Large intestine (tissue), 3 donors: ENCODE results near the gene NUB1. TPM values are rescaled to one million over a fixed set of nuclear protein-coding genes. Genes with fewer than 3 reads are reported as not detected.
A peak's percentile ranks its signal among the peaks of the same experiment; 100 is the strongest.

ENCODE experiments used
- DNase-seq, 2 donors: peaks; one replicate each; pipeline versions ENCODE4 v3.0.0 to v3.0.0-alpha.2; 2013
- H3K27ac ChIP-seq: one replicate; pipeline ENCODE4 v1.5.1; 2013; ENCODE audit warnings: low read length
- H3K27me3 ChIP-seq: 2 replicates; pipeline ENCODE4 v1.6.1; 2013; ENCODE audit warnings: low read length; ENCODE audit not compliant: control insufficient read depth, insufficient read depth
- H3K36me3 ChIP-seq: 2 replicates; pipeline ENCODE4 v1.6.1; 2013; ENCODE audit warnings: low read length; ENCODE audit not compliant: control insufficient read depth, insufficient read depth
- H3K4me1 ChIP-seq: one replicate; pipeline ENCODE4 v1.6.1; 2013; ENCODE audit warnings: low read length; ENCODE audit not compliant: control insufficient read depth, insufficient read depth
- H3K4me3 ChIP-seq: one replicate; pipeline ENCODE4 v1.5.1; 2013; ENCODE audit warnings: low read length
- H3K9me3 ChIP-seq: one replicate; pipeline ENCODE4 v1.6.1; 2013; ENCODE audit warnings: mild to moderate bottlenecking, low read depth, low read length, moderate library complexity; ENCODE audit not compliant: control insufficient read depth
- WGBS: methylation state at CpG from one replicate; pipeline ENCODE4 v1.1.5; 2013; ENCODE audit warnings: low lambda C conversion rate; ENCODE audit not compliant: insufficient coverage; 5-methylcytosine and 5-hydroxymethylcytosine counted together
- polyA plus RNA-seq: library from polyadenylated mRNA; unstranded; fragments of 120-200 nt; gene quantifications from one replicate; pipeline ENCODE4 v1.2.1, GENCODE V29; 2013

NUB1 gene
- polyA plus RNA-seq, 1 donor = 52.5 TPM

DNA sequence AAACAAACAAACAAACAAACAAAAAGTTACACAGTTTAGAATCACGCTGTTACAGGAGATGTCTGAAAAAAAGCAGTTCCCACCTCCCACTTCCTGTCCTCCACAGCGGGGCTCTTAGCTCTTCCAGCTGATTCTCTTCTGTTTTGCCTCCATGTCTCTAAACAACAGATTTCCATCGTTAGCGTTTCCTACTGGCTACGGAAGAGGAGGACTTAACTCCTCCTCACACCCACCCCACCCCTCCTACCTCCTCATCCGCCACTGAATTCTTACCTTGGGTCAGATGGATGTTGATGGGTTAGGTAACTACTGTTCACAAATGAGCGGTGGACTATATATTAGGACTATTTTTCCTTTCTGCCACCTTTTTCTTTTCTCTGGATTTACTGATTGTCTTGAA is 36.8 kb upstream of the NUB1 start:
- 60% methylated on average over 1 of the region's 7 CpGs for WGBS
- Histone ChIP-seq H3K4me1 (peaks cover 3% of the 10 kb centered on the region), H3K36me3 (no peaks in the 10 kb centered on the region), H3K27me3 (peaks cover 37% of the 10 kb centered on the region), H3K4me3 (no peak overlapping the region), H3K9me3 (no peaks in the 10 kb centered on the region), H3K27ac (no peak overlapping the region)
- DNase-seq = peak in 1 of 2 donors; percentile 27

DNA sequence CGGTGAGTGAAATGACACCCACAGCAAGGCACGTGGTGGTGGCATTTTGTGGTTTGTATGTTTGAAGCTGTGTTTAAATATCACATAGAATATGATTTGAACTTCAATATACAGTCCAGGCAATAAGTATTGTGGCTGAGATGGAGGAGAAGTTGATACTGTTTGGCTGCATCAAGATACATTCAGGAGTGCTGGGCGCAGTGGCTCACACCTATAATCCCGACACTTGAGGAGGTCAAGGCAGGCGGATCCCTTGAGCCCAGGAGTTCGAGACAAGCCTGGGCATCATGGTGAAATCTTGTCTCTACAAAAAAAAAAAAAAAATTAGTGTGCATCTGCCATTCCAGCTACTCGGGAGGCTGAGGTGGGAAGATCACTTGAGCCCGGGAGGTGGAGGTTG is 35.2 kb upstream of the NUB1 start:
- Histone ChIP-seq H3K27ac (no peak overlapping the region), H3K4me1 (peaks cover 3% of the 10 kb centered on the region), H3K36me3 (no peaks in the 10 kb centered on the region), H3K4me3 (no peak overlapping the region), H3K9me3 (peaks cover 3% of the 10 kb centered on the region), H3K27me3 (peaks cover 31% of the 10 kb centered on the region)
- 100% methylated on average over 1 of the region's 8 CpGs for WGBS
- no peak for DNase-seq

DNA sequence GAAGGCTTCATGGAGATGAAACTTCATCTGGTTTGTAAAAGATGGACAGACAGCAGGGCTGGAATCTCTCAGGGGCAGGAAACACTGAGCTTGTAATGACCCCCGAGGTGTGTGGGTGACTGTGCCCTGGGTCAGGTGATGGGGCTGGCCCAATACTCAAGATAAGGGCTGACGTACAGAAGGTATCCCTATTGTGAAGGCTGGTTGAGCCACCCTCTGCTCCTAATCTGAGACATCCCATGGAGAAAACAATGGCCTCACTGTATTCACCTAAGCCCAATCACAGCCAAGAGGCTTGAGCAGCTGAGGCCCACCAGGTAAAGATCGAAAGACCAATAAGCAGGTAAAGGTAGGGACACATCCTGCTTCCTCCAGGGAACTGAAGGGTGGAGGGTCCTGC is 34.8 kb upstream of the NUB1 start:
- Histone ChIP-seq H3K4me3 (no peak overlapping the region), H3K27me3 (peaks cover 26% of the 10 kb centered on the region), H3K4me1 (peaks cover 3% of the 10 kb centered on the region), H3K36me3 (no peaks in the 10 kb centered on the region), H3K9me3 (peaks cover 5% of the 10 kb centered on the region), H3K27ac (no peak overlapping the region)
- no peak for DNase-seq
- no CpG with 5 or more reads among the region's 3 CpGs for WGBS

DNA sequence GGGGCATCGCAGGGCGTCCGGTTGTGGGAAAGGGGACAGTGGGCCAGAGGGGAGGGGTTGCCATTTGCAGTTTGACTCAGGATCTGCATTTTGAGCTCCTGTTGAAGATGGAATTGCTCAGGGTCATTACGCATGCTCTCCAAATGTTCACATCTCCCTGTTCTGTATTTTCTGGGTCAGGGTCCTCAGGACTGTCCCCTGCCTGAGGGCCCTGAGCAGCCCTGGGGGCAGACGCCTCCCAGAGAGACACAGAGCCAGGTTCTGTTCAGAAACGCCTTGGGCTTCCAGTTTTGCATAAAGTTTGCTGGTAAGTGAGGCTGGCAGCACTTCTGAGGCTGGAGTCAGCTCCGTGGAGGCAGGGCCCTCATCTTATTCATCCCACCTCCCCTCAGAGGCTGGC is 34.1 kb upstream of the NUB1 start:
- WGBS = no CpG with 5 or more reads among the region's 7 CpGs
- Histone ChIP-seq H3K4me1 (peaks cover 3% of the 10 kb centered on the region), H3K4me3 (no peak overlapping the region), H3K9me3 (peaks cover 5% of the 10 kb centered on the region), H3K36me3 (no peaks in the 10 kb centered on the region), H3K27ac (no peak overlapping the region), H3K27me3 (peaks cover 20% of the 10 kb centered on the region)
- DNase-seq = no peak

DNA sequence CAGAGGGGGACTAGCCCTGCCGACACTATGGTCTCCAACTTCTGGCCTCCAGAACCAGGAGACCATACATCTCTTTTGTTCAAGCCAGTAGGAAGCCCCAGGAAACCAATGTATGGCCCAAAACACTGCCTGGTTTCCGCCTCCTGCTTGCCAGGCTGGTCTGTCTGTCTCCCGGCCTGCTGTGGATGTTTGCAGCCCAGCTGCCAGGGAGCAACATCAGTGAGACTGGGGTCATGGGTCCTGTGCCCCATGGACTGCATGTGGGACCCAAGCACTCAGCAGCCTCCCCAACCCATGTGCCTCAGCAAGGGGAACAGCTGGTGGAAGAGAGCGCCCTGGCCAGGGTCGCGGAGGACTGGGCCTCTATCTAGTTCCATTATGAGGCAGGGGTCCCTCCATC is 33.4 kb upstream of the NUB1 start:
- no peak overlapping the region for H3K4me3 ChIP-seq
- H3K27me3 ChIP-seq = peaks cover 14% of the 10 kb centered on the region

DNA sequence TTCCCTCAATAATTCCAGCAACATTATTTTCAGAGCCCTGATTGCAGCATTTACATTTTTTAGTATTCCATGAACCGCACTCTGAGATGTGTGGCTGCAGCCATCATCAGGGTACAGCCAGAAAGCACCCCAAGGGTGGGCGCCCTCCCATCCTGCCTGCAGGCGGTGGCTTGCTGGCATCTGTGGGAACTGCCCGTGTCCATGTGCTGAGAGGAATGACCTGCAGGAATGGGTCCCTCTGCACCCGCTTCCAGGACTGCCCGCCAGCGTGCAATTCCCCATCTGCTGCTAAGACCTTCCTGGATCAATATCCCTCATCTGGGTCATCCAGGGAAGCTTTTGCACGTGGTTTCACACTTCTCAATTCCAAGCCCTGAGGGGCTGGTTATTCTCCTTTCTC is 32.8 kb upstream of the NUB1 start:
- no CpG with 5 or more reads among the region's 8 CpGs for WGBS
- H3K36me3 ChIP-seq = no peaks in the 10 kb centered on the region
- H3K27me3 ChIP-seq = peaks cover 10% of the 10 kb centered on the region
- peaks cover under 1% of the 10 kb centered on the region for H3K4me1 ChIP-seq
- no peak overlapping the region for H3K27ac ChIP-seq
- DNase-seq = no peak
- H3K4me3 ChIP-seq = no peak overlapping the region
- H3K9me3 ChIP-seq = peaks cover 10% of the 10 kb centered on the region

More for the DNA sequence above, 33.4 kb upstream of the NUB1 start:
- H3K36me3 ChIP-seq = no peaks in the 10 kb centered on the region
- peaks cover 3% of the 10 kb centered on the region for H3K4me1 ChIP-seq
- no peak overlapping the region for H3K27ac ChIP-seq
- peaks cover 10% of the 10 kb centered on the region for H3K9me3 ChIP-seq
- WGBS = no CpG with 5 or more reads among the region's 6 CpGs
- no peak for DNase-seq

DNA sequence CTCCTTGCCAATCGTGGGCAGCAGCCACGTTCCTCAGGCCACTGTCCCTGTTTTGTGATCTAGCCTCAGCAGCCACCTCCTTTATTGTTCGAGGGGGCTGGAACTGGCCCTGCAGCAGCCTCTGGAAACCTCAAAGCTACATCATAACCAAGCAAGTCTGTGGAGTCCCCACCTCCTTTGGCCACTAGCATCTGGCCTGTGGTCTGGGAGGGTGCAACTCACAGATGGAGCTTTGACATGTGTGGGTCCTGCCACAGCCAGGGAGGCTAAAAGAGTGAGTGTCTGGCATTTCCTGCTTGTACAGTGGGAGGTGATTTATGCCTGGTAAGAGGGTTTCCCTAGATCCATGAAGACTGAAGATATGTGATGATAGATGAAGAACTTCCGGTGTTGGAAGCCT is 32.3 kb upstream of the NUB1 start:
- Histone ChIP-seq H3K36me3 (no peaks in the 10 kb centered on the region), H3K4me1 (no peaks in the 10 kb centered on the region), H3K27ac (no peak overlapping the region), H3K4me3 (no peak overlapping the region), H3K9me3 (peaks cover 10% of the 10 kb centered on the region), H3K27me3 (peaks cover 8% of the 10 kb centered on the region)
- WGBS = no CpG with 5 or more reads among the region's 4 CpGs
- DNase-seq = no peak

DNA sequence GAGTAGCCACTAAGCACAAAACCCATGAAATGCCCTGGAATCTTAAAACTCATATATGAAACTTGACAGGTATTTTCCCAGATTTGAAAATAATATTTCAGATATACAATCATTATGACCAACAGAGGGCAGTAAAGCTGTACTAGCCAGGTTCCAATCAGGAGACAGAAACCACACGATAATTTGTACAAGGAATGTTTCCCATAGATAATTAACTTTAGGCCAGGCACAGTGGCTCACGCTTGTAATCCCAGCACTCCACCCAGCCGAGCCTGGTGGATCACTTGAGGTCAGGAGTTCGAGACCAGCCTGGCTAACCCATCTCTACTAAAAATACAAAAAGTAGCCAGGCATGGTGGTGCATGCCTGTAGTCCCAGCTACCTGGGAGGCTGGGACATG is 31.0 kb upstream of the NUB1 start:
- Histone ChIP-seq H3K36me3 (no peaks in the 10 kb centered on the region), H3K4me3 (no peak overlapping the region), H3K4me1 (no peaks in the 10 kb centered on the region), H3K27ac (no peak overlapping the region), H3K27me3 (peaks cover 3% of the 10 kb centered on the region), H3K9me3 (peaks cover 10% of the 10 kb centered on the region)
- peak in 1 of 2 donors; percentile 13 for DNase-seq
- no CpG with 5 or more reads among the region's 4 CpGs for WGBS

DNA sequence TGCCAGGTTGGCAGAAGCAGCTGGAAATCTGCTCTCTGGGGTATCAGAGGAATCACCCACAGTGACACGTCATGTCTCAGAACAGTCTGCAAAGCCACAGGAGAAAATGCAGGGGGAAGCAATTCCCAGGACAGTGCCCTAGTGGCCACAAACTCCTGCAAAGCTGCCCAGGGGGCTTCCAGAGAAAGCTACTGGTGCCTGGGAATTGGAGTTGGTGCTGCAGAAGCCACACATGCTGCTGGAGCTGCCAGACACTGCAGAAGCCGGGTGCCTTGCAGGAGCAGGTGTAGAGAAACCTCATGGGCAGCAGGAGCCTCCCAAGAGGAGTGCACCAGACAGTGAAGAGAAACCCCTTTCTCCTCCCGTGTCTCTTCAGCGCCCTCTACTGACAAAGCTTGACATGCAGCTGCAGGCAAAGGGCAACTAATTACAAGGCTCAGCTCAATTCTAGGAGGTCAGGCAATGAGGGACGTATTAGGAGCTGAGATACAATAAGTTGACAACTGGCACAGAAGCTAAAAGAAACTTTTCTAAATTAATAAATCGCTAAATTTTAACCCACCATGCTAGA is 30.2 kb upstream of the NUB1 start:
- Histone ChIP-seq H3K4me3 (no peak overlapping the region), H3K9me3 (peaks cover 10% of the 10 kb centered on the region), H3K4me1 (no peaks in the 10 kb centered on the region), H3K27ac (no peak overlapping the region), H3K27me3 (no peaks in the 10 kb centered on the region), H3K36me3 (no peaks in the 10 kb centered on the region)
- WGBS = 60% methylated on average over 1 of the region's 6 CpGs
- DNase-seq = no peak

DNA sequence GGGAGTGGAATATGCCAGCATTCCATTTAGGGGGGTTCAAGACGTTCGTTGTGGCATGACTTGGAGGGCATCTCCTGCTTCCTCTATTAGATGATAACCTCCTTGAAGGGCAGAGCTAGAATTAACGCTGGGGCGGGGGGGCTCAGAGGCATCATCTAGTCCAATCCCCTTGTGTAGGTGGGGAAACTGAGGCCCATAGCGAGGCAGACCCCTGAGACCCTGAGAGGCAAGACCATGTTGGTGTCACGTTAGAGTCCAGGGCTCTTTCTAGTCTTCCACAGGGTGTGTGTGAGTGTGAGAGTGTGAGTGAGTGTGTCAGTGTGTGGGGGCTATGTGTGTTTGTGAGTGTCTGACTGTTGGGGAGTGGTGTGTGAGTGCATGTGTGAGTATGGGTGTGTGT is 29.3 kb upstream of the NUB1 start:
- no CpG with 5 or more reads among the region's 6 CpGs for WGBS
- peaks cover 10% of the 10 kb centered on the region for H3K9me3 ChIP-seq
- H3K4me3 ChIP-seq = no peak overlapping the region
- no peaks in the 10 kb centered on the region for H3K27me3 ChIP-seq
- no peak for DNase-seq
- H3K36me3 ChIP-seq = no peaks in the 10 kb centered on the region
- H3K4me1 ChIP-seq = no peaks in the 10 kb centered on the region
- no peak overlapping the region for H3K27ac ChIP-seq
